ENCODE measurements around the gene CHIT1. TPM values are rescaled to one million over a fixed set of nuclear protein-coding genes. Genes with fewer than 3 reads are reported as not detected.
"Not testable (repeated sequence)": the region's sequence is repeated elsewhere in the genome, so short reads cannot be mapped to it uniquely, and the experiment has no call there.

CHIT1 gene
- total RNA-seq, 2 experiments from 2014 or later = 0.58 to 1.1 TPM

DNA sequence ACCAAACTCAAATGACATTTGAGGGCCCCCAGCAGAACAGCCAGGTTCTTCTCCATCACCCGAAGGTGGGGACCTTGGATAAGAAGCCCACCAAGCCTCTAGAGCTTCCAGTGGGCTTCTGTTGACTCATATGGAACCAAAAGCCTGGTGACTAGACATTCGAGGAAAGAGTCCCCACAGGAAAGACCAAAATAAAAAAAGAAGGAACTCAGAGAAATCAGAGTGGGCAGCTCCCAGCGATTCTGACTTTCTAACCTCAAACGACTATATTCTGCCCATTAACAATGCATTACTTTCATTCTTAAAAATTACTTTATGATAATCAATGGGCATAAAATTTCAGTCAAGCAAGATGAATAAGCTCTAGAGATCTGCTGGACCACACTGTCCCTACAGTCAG, 9.6 kb upstream of the CHIT1 start:
- H3K27me3 Mint-ChIP-seq = peaks cover 34% of the 10 kb centered on the region
- POLR2A ChIA-PET = no interaction called here
- Histone ChIP-seq H3K27ac (ENCODE audit: low read depth in 1 of 2, low read length in 2 of 2) (no peak overlapping the region), H3K4me1 (ENCODE audit: insufficient read depth, low read length) (no peaks in the 10 kb centered on the region), H3K27me3 (ENCODE audit: control insufficient read depth in 1 of 2, insufficient read depth in 2 of 2, low read length in 2 of 2) (peaks cover 5 to 7% of the 10 kb centered on the region in 2 experiments), H3K4me3 (ENCODE audit: low read length) (no peak overlapping the region), H3K9me3 (ENCODE audit: control insufficient read depth in 1 of 2, insufficient read depth in 1 of 2, low read length in 2 of 2) (peaks cover 12 to 15% of the 10 kb centered on the region in 2 experiments), H3K36me3 (ENCODE audit: insufficient read depth, low read length) (no peaks in the 10 kb centered on the region)
- H3K9me3 Mint-ChIP-seq = peaks cover 16% of the 10 kb centered on the region
- CTCF ChIA-PET = no interaction called here
- no peak for ATAC-seq (ENCODE audit: poor library complexity)
- H3K4me1 Mint-ChIP-seq (ENCODE audit: low read depth) = no peaks in the 10 kb centered on the region
- H3K27ac Mint-ChIP-seq = no peak overlapping the region
- H3K4me3 Mint-ChIP-seq = no peak overlapping the region
- TF ChIP-seq, protein P1, sequence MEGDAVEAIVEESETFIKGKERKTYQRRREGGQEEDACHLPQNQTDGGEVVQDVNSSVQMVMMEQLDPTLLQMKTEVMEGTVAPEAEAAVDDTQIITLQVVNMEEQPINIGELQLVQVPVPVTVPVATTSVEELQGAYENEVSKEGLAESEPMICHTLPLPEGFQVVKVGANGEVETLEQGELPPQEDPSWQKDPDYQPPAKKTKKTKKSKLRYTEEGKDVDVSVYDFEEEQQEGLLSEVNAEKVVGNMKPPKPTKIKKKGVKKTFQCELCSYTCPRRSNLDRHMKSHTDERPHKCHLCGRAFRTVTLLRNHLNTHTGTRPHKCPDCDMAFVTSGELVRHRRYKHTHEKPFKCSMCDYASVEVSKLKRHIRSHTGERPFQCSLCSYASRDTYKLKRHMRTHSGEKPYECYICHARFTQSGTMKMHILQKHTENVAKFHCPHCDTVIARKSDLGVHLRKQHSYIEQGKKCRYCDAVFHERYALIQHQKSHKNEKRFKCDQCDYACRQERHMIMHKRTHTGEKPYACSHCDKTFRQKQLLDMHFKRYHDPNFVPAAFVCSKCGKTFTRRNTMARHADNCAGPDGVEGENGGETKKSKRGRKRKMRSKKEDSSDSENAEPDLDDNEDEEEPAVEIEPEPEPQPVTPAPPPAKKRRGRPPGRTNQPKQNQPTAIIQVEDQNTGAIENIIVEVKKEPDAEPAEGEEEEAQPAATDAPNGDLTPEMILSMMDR (IDR thresholded peaks at IDR 0.05) = no peak
- no peaks in the 10 kb centered on the region for H3K36me3 Mint-ChIP-seq (ENCODE audit: low read depth)
- intact Hi-C loops (cut with DNase I, micrococcal nuclease) = no loop called here
- no peak for DNase-seq

DNA sequence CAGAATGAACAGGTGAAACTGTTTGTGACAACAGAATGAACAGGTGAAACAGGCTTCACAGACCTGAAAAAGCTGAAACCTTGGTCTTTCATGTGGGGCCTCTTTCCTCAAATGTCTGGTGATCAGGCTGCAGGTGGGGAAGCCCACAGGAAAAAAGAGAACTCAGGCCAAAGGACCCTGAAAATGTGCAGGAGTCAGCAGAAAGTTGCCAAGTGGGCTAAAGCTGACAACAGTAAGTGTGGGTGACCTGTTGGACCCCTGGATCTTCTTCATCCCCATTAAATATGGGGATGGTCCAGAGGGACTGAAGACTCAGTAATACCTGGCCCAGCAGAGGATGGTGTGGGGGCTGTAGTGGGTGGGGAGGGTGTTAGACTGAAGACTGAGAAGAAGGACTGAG, 9.1 kb upstream of the CHIT1 start:
- peaks cover 21% of the 10 kb centered on the region for H3K9me3 Mint-ChIP-seq
- ChIA-PET CTCF (no interaction called here), POLR2A (no interaction called here)
- Histone ChIP-seq H3K4me3 (ENCODE audit: low read length) (no peak overlapping the region), H3K36me3 (ENCODE audit: insufficient read depth, low read length) (no peaks in the 10 kb centered on the region), H3K4me1 (ENCODE audit: insufficient read depth, low read length) (no peaks in the 10 kb centered on the region), H3K27ac (ENCODE audit: low read depth in 1 of 2, low read length in 2 of 2) (no peak overlapping the region), H3K9me3 (ENCODE audit: control insufficient read depth in 1 of 2, insufficient read depth in 1 of 2, low read length in 2 of 2) (peaks cover 15 to 17% of the 10 kb centered on the region in 2 experiments), H3K27me3 (ENCODE audit: control insufficient read depth in 1 of 2, insufficient read depth in 2 of 2, low read length in 2 of 2) (peaks cover 4 to 5% of the 10 kb centered on the region in 2 experiments)
- intact Hi-C loops (cut with DNase I, micrococcal nuclease) = no loop called here
- DNase-seq (no peak), ATAC-seq (ENCODE audit: poor library complexity) (no peak)
- peaks cover 33% of the 10 kb centered on the region for H3K27me3 Mint-ChIP-seq
- H3K36me3 Mint-ChIP-seq (ENCODE audit: low read depth) = no peaks in the 10 kb centered on the region
- TF ChIP-seq, protein P1 (IDR thresholded peaks at IDR 0.05) = no peak
- H3K4me1 Mint-ChIP-seq (ENCODE audit: low read depth) = no peaks in the 10 kb centered on the region
- H3K4me3 Mint-ChIP-seq = no peak overlapping the region
- no peak overlapping the region for H3K27ac Mint-ChIP-seq

DNA sequence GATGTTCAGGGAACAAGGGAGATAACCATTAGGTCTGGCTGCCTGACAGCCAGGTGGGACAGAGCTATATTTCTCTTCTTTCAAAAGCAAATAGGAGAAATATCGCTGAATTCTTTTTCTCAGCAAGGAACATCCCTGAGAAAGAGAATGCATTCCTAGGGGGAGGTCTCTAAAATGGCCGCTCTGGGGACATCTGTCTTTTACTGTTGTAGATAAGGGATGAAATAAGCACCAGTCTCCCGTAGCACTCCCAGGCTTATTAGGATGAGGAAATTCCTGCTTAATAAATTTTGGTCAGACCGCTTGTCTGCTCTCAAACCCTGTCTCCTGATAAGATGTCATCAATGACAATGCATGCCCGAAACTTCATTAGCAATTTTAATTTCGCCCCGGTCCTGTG, 5.4 kb upstream of the CHIT1 start:
- H3K36me3 Mint-ChIP-seq (ENCODE audit: low read depth); H3K4me3 Mint-ChIP-seq; H3K4me1 ChIP-seq (ENCODE audit: insufficient read depth, low read length); H3K27me3 ChIP-seq (ENCODE audit: control insufficient read depth in 1 of 2, insufficient read depth in 2 of 2, low read length in 2 of 2); CTCF ChIA-PET; H3K36me3 ChIP-seq (ENCODE audit: insufficient read depth, low read length); H3K4me1 Mint-ChIP-seq (ENCODE audit: low read depth); H3K4me3 ChIP-seq (ENCODE audit: low read length); ATAC-seq (ENCODE audit: poor library complexity); DNase-seq; H3K27ac Mint-ChIP-seq; H3K27ac ChIP-seq (ENCODE audit: low read depth in 1 of 2, low read length in 2 of 2); POLR2A ChIA-PET; intact Hi-C loops (cut with DNase I, micrococcal nuclease): not testable (repeated sequence)
- H3K9me3 Mint-ChIP-seq = peaks cover 23% of the 10 kb centered on the region
- peaks cover 15 to 20% of the 10 kb centered on the region in 2 experiments for H3K9me3 ChIP-seq (ENCODE audit: control insufficient read depth in 1 of 2, insufficient read depth in 1 of 2, low read length in 2 of 2)
- peaks cover 12% of the 10 kb centered on the region for H3K27me3 Mint-ChIP-seq

DNA sequence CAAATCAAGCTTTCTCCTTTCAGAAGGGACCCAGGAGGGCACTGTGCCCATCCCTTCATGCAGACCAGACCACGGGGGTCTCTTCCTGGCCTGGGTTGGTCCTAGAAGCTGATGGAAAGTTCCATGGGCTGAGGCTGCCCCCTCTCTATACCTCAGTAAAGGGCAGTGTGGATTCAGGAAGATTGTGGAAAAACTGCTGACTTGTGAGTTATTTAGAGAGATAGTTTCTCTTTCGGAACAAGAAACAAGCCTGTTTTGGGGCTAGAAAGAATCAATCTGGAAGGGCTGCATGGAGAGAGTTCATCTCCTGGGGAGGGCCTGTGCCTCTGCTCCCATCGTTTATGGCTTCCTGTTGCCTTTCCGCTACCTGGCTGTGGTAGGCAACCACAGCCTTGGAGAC, 803 bp downstream of the CHIT1 start:
- H3K36me3 Mint-ChIP-seq (ENCODE audit: low read depth) = no peaks in the 10 kb centered on the region
- DNase-seq (no peak), ATAC-seq (ENCODE audit: poor library complexity) (no peak)
- ChIA-PET POLR2A (no interaction called here), CTCF (no interaction called here)
- H3K9me3 Mint-ChIP-seq = peaks cover 3% of the 10 kb centered on the region
- H3K27ac ChIP-seq (ENCODE audit: low read depth in 1 of 2, low read length in 2 of 2) = no peak overlapping the region
- H3K36me3 ChIP-seq (ENCODE audit: insufficient read depth, low read length) = no peaks in the 10 kb centered on the region
- no peak overlapping the region for H3K4me3 ChIP-seq (ENCODE audit: low read length)
- TF ChIP-seq, protein P1 (IDR thresholded peaks at IDR 0.05) = no peak
- intact Hi-C loops (cut with DNase I, micrococcal nuclease) = no loop called here
- H3K4me1 ChIP-seq (ENCODE audit: insufficient read depth, low read length) = no peaks in the 10 kb centered on the region
- H3K4me1 Mint-ChIP-seq (ENCODE audit: low read depth) = no peaks in the 10 kb centered on the region
- H3K27me3 ChIP-seq (ENCODE audit: control insufficient read depth in 1 of 2, insufficient read depth in 2 of 2, low read length in 2 of 2) = peaks cover 6 to 10% of the 10 kb centered on the region in 2 experiments
- H3K9me3 ChIP-seq (ENCODE audit: control insufficient read depth in 1 of 2, insufficient read depth in 1 of 2, low read length in 2 of 2) = peaks cover 0 to 5% of the 10 kb centered on the region in 2 experiments
- H3K27ac Mint-ChIP-seq = no peak overlapping the region
- peaks cover 19% of the 10 kb centered on the region for H3K27me3 Mint-ChIP-seq
- H3K4me3 Mint-ChIP-seq = no peak overlapping the region
